GM21529 (cell line): ENCODE data around the gene NDUFS6.
A peak's percentile ranks its signal among the peaks of the same experiment; 100 is the strongest.

Experiments used
- ATAC-seq: cut with Tn5 transposase; IDR thresholded peaks from one replicate; pipeline ENCODE4 v1.9.1; 2021; ENCODE audit not compliant: unreplicated experiment

Gene NDUFS6

DNA sequence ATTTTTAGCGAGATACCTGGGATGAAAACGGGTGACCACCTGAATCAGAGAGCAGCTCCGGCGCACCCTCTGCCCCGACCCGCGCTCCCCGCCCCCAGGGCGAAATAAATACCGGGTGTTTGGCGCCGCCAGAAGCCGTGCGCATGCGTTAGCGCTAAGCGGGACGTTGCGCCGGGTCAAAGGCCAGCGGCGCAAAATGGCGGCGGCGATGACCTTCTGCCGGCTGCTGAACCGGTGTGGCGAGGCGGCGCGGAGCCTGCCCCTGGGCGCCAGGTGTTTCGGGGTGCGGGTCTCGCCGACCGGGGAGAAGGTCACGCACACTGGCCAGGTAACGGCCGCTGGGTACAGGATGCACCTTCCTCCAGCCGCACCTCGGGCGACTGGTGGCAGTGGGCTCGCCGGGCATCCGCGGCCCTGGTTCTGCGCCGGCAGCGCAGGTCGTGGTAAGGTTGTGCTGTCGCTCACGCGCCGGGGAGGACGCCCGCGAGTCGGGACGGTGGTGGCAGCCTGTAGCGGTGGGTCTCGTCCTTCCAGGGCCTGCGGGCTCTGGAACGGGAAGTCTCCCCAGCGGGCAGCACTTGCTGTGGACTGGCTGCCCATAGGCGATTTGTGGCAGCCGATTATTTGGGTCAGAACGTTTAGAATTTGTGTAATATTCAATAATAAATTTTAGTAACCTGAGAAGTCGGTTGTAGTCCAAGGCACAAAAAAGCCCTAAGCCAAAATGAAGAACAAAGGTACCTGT, at the start of gene NDUFS6:
TSS of gene NDUFS6 (plus strand) at position 186 of the 745 bp plus-strand sequence. CDS start at position 197, 11 bp downstream.
- peak; percentile 63 for ATAC-seq

DNA sequence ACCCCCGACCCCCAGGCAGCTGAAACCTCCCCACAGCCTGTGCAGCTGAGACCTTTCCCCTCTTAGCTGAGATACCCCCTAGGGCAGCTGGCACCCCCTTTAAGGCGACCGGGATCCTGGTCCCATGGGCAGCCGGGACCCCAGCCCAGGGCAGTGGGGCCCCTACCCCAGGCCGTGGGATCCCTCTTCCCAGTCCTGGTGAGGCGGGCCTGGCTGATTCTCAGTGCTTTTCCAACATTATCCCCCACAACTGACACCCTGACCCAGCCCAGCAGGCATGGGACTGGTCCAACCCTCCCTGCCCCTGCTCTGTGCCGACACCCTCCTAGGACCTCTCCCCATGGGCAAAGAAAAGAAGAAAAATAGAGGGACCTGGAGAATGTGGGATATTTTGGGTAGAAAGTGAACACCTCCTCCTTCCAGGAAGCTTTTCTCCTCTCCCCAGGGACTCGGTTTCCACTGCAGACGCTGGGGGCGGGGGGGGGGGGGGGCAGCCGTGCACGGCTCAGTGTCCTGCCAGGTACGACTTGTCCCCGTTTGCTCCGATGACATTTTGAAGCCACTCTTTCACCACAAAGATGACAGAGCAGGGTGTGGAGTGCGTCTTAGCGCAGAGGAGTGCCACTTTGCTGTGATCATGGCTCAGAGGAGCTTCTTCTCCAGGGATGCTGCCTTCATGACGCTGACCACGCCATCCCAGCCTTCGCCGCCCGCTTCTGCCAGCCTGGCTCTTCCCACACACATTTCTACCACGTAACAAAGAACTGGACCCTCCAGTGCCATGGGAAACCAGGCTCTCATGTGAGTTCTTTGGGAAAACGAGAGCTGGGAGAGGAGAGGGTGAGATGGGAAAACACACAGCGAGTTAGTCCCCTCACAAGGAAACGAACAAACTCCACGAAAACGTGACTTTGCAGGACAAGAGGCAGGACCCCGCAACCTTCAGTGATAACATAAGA, 49.1 kb upstream of the NDUFS6 start:
- ATAC-seq = no peak

DNA sequence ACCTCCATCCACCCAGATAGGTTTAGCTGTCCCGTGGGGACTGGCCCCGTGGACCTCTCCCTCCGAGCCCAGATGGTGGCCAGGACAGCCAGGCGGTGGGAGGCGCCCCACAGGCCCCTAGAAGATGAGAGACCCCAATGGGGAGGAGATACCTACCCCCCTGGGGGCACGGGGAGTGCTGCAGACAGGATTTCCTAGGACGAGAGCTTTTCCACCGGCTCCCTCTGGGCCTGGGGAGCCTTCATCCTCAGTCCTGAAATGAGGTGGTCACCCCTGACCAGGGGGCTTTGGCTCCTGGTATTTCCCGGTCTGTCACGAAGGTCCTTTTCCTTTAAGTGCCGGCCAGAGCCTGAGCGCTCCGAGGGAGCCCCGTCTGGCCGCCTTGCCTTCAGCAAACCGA, 48.3 kb upstream of the NDUFS6 start:
- no peak for ATAC-seq

DNA sequence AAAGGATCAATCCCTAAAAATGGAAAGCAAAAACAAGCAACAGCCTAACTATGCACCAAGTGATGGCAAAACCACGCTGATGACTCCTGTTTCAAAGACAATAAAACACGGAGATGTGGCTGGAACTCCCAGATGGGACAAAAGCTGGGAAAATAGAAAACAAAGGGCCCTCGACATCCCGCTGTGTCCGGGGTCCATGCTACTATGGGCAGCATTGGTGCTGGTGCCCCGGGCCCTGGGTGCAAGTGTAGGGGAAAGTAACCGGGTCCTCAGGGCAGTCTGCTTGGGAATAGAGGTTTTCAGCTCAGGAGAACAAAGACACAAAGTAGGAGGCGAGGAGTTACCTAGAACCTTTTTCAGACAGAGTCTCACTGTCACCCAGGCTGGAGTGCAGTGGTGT, 47.7 kb upstream of the NDUFS6 start:
- ATAC-seq = no peak

DNA sequence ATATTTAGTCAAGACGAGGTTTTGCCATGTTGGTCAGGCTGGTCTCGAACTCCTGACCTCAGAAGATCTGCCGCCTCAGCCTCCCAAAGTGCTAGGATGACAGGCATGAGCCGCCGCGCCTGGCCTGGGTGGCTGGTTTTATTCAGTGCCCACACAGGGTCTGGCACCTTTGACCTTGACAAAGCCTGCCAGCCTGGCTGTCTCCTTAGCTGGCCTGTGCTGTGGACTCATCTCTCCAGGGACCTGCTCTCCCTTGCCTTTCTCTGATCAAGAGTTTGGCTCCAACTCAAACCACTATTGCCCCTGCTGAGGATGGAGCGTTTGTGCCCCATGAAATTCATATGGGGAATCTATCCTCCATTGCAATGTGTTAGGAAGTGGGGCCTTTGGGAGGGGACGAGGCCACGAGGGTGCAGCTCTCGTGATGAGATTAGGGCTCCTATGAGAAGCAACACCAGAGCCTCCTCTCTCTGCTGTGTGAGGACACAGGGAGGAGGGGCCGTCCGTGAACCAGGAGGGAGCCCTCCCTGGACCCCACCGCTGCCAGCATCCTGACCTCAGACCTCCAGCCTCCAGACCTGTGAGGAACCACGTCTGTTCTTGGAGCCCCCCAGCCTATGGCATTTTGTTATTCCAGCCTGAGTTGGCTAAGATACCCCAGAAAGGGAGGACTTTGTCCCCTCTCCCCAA, 46.5 kb upstream of the NDUFS6 start:
- ATAC-seq = no peak

DNA sequence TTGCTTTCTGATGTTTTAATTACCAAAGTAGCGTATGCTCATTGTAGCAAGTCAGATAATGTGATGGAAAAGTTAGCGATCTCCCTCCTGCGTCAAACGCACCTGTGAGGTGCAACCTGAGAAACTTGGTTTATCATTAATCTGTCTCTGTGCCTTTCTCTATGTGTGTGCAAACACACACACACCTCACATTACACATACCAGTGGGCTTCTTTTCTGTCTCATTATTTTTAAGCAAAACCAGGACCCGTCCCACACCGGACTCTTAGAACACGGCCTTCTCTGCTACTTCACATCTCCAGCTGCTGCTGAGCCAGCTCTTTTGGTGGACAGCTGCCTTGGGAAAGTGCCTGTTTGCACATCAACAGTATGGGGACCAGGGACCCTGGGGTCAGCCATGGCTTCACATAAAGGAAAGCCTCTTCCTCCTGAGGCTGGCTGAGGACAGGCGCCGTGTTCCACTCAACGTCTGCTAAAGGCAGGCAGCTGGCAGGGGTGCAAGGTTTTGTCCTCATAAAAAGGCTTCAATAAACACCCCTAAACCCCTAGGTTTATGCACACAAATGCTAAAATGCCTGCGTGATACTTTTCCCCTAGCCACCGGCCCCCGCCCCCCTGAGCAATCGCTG, 45.8 kb upstream of the NDUFS6 start:
- no peak for ATAC-seq

DNA sequence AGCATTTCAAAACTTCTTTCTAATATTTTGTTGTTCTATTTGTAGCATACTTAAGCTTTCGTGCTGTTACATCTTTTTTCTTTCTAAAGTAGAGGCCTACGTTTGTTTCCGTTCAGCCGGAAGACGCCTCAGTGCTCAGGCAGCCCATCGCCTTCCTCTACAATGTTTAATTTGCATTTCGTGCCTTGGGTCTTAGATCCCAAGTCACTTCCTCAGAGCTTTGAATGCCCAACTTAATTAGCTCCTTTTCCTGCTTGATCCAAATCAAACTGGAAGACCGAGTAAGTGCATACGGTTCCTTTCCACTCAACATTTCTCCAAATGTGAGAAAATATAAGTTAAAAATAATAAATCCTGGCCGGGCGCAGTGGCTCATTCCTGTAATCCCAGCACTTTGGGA, 44.7 kb upstream of the NDUFS6 start:
- no peak for ATAC-seq

DNA sequence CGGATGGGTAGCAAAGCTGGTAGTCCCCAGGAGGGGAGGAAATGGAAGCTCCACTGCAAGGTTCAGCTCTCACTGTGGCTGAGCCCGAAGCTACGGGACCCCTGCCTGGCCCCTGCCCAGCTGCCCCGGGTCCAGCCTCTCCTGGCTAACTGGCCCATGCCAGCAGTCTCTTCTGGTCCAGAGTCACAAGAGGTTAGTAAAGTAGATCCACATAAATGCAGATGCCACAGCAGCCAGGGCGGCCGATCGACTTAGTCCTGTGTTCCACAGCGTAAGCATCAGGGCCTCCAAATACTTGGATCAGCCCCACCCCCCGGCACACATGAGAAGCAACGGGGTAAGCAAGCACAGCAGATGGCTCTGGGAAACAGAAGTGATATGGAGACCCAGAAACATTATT, 43.7 kb upstream of the NDUFS6 start:
- no peak for ATAC-seq

DNA sequence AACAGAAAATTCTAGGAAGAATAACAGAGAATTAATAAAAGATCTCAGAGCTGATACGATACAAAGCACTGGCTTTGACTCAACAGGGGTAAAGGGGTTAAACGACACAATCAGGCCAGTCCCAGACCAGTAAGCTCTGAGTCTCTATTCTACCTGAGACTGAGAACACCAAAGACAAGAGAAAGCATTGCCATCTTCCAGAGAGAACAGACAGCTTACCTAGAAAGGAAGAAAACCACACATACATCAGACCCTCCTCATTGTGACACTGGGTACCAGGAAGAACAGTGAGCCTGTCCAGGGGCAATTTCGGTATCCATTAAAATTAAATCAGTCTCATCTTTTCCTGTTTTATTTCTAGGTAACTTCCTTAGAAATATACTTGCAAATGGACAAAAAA, 42.6 kb upstream of the NDUFS6 start:
- no peak for ATAC-seq

DNA sequence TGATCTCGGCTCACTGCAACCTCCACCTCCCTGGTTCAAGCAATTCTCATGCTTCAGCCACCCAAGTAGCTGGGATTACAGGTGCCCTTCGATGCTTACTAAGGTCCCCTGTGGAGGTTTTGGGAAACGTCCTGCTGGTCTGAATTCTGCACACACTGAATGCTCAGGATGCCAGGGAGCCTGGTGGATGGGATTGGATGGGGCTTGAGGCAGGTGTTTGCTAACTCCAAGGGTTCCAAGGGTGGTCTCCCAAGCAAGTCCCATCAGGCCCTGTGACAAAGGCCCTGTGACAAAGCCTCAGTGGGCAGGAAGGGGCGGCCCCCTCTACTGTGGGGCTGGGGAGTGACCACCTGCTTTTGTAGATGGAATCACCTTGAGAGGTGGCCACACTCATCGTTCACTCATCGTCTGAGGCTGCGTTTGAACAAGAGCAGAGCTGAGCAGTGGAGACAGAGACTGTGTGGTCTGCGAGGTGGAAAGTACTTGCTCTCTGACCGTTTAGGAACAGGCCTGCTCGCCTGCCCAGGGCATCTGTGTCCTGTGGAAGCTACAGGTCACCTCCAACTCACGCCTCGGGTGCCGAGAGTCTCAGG, 41.7 kb upstream of the NDUFS6 start:
- ATAC-seq = no peak

DNA sequence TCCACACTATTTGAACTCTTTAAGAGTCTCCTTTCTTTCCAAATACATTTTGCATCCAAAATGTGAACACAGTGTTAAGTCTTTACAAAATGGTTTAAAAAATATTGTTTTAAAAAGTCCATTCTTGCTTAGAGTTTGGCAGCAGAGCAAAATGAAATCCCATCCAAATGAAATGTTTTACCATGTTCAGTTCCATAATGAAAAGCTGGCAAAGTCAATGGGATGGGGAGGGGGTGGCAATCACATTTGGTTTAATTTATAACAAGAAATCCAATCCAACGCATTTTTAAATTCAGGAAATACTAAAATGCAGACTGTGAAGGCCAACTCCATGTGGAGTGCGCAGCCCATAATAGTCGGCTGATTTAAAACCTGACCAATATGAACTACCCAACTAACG, 41.0 kb upstream of the NDUFS6 start:
- ATAC-seq = no peak

DNA sequence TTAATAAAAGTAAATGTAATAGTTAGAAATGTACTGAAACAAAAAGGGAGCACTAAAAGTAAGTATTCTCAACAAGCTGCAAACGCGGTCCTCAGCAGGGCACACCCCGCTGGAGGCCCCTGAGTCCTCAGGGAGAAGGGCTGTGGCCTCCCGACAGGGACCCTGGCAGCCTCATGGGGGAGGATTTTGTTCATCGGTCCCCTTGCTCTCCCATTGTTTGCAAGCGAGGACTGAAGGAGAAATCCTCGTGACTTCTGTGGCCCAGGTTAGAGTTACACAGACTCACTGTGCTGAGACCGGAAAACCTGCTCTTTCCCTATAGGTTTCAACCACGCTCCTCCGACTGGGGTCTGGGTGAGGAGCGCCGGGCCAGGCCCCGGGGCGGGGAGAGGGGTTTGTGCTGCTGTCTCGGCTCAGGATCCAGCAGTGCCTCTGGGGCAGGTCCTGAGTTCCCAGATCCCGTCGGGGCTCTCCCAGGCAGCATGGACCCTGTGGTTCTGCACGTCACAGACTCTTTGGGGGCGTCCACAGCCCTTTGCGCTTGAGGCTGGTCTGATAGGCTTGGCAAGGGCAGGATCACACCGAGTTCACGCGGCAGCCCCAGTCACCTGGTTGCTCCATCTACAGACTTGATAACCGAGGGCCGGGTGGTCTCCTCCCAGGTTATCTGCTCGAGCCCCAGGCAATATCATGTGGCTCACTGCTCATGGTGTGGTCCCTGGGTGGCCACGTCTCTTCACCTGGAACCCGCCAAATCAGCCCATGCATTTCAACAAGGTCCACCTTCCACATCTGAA, 40.4 kb upstream of the NDUFS6 start:
- no peak for ATAC-seq

DNA sequence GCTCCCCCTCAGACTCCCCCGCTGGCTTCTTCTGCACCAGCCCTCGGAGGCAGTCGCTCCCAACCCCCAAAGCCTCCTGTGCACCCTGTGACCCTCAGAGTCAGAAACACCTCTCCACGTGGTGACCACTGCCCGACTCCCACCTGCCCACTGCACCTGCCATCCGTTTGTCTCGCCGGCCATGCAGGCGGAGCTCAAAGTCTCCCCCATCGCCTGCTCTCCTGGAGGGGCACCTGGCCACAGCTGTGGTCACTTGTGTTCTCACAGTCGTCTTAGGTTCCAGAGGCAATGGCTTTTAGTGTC, 39.8 kb upstream of the NDUFS6 start:
- no peak for ATAC-seq

DNA sequence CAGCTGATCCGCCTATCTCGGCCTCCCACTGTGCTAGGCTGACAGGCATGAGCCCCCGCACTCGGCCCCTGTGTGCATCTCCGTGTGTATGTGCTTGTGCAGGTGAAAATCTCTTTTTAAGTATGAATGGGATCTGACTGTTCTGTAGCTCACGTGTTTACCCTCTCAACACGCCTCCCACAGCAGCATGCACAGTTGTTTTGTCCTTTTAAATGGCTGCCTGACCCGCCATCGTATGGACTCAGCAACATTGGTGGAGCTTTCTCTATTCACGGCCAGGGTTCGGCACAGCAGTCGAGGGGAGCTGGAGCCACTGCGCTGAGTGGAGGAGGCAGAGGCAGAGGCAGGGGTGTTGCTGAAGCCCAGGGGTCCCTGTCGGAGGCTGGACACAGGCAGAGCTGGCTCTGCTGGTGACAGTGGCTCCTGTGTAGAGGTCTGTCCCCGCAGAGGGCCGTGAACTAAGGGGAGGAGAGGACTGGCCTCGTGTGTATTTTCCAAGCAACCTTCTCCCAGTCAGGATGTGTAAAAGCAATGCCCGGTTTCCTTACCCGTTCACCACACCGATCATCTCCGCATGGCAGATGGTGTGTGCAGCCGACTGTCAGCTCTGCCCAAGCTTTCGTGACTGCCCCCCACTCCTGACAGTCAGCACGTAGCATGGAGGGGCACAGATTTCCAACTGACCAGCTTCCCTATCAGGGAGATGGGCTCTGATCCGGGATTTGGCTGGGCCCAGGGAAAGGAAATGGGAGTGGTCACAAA, 38.9 kb upstream of the NDUFS6 start:
- ATAC-seq = no peak

DNA sequence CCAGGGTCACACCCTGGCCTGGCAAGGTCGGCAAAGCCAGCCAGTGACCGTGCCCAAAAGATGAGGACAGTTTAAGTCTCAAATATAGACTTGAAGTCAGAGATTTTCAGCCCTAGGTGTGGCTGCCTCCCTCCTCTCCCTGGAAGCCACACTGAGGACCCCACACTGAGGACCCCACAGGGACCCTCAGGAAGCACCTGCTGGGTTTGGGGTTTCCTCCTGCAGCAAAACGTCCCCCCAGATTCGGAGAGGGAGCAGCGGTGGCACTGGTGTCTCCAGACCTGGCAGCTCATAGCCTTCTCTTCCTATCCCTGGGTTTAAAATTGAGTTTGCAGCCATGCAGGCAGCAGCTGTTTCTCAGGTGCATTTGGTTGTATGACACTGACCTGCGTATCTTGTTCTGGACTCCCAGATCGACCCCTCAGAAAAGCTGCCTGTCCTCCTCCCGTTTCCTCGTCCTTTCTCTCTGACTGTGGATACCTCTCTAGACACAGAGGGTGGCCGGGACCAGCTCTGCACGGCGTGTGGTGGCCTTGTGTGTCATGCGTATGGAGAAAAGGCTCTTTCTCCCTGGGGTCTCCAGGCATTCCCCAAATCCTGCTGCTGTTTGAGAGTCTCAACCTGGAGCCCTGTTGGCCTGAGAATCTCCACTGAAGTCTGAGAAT, 38.2 kb upstream of the NDUFS6 start:
- no peak for ATAC-seq

DNA sequence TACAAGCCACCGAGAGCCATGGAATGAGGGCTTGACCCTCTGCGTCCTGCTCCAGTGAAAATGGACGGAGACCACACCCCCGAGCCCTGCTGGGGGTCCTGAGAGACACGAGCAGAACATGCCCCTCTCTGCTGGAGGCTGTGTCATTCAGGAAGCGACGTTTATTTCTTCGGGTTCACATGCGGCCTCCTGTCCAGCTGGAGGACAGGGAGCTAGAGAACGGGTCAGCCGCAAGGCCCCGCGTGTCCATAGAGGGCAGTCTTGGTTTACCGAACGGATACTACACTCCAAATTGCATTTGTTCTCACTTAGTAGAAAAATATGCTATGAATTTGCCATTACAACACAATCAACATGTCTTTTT, 37.7 kb upstream of the NDUFS6 start:
- ATAC-seq = no peak

DNA sequence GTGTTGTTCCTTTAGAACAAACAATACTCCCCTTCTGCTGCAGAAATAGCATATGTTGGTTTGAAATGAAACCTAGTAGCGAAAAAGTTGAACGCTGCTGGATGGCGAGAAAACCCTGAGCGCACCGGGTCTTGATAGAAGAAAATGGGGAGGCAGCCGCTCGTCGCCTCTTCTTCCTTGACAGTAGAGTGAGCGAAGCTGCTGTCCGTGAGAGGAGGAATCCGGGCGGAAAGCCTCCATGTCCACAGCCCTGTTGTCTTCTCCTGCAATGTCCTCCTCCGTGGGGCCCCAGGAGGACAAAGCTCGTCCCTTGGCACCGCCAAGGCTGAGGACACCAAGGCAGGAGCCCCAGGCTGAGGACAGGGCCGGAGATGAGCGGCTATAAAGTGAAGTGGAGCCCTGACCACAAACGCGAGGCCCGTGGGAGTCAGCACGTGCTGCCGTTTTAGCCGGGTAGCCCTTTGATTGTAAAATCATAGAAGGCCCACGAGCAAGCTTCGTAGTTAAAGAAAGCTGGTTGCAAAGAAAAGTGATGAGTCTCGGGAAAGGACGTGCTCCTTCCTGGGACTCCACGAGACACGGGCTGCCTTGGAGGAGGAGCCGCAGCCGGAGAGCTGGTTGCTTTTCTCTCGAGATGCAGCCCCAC, 37.1 kb upstream of the NDUFS6 start:
- no peak for ATAC-seq

DNA sequence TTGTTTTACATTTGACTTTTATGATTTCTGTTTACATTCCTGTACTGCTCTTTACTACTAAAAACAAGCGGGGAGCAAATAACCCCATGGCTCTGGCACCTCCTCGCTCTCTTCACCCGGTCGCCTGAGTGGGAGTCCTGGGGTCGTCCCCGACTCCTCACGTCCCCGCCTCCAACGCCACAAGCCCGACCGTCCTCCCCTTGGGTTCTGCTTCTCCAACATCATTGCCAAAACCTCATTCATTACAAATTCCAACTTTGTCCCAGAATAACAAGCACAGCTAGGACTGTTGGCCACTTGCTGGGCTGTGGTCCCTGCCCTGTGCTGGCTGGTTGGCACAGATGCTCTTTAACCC, 36.6 kb upstream of the NDUFS6 start:
- ATAC-seq = no peak
